Measurements from ENCODE around the gene IFI30.

IFI30 gene

GRCh38 chr19:18224525-18225354 lies 51.1 kb downstream of the IFI30 start:
- TF ChIP-seq CTCF (IDR thresholded peaks at IDR 0.05; ENCODE audit: insufficient read depth, low read depth, low read length, missing control alignments): no peak

GRCh38 chr19:18225355-18225701 lies 51.7 kb downstream of the IFI30 start:
- no peak for TF ChIP-seq CTCF (IDR thresholded peaks at IDR 0.05; ENCODE audit: insufficient read depth, low read depth, low read length, missing control alignments)
- no peak overlapping the region for H3K4me3 ChIP-seq (ENCODE audit: low read length)
- DNase-seq (ENCODE audit: low read depth): no peak

More at GRCh38 chr19:18224525-18225354, 51.1 kb downstream of the IFI30 start:
- DNase-seq (ENCODE audit: low read depth): peak; percentile 99
- H3K4me3 ChIP-seq (ENCODE audit: low read length): peak overlapping the region; percentile 43

- H3K4me3 ChIP-seq (ENCODE audit: low read length): no peak within 1 kb of the TSS
- no peak for DNase-seq (ENCODE audit: low read depth)
- TF ChIP-seq CTCF (IDR thresholded peaks at IDR 0.05; ENCODE audit: insufficient read depth, low read depth, low read length, missing control alignments): no peak
These were observed 52.3 kb downstream of the IFI30 start, which contains the start of gene PDE4C for GRCh38 chr19:18225702-18226468. Gene PDE4C (minus strand): TSS chr19:18226438. CDS start chr19:18226415, 23 bp downstream.

GRCh38 chr19:18226956-18227780 lies 53.6 kb downstream of the IFI30 start:
- DNase-seq (ENCODE audit: low read depth): no peak
- TF ChIP-seq CTCF (IDR thresholded peaks at IDR 0.05; ENCODE audit: insufficient read depth, low read depth, low read length, missing control alignments): no peak
- H3K4me3 ChIP-seq (ENCODE audit: low read length): no peak overlapping the region

All from epithelial cell of esophagus (primary cell).